MM.1S (cell line): Measurements from ENCODE around the gene ERBIN.
"Not testable (repeated sequence)": the region's sequence is repeated elsewhere in the genome, so short reads cannot be mapped to it uniquely, and the experiment has no call there.

Source experiments
- DNase-seq: peaks from one replicate; pipeline ENCODE4 v3.0.0-alpha.2; 2015
- H2AFZ ChIP-seq: fragments of 300-600 bp; sonication (generic); 2 replicates; pipeline ENCODE4 v1.6.0; 2016; ENCODE audit warnings: antibody characterized with exemption, low read length
- H3F3A ChIP-seq: fragments of 300-600 bp; sonication (generic); 2 replicates; pipeline ENCODE4 v1.6.1; 2016; ENCODE audit warnings: mild to moderate bottlenecking, antibody characterized with exemption, low read length, moderate library complexity, mixed read lengths; ENCODE audit not compliant: insufficient read depth
- H3K27ac ChIP-seq: fragments of 300-600 bp; sonication (generic); 2 replicates; pipeline ENCODE4 v1.5.1; 2016; ENCODE audit warnings: mild to moderate bottlenecking, low read length
- H3K27me3 ChIP-seq: fragments of 300-600 bp; sonication (generic); replicated peaks from 2 replicates; pipeline ENCODE4 v1.6.0; 2016; ENCODE audit warnings: low read length; ENCODE audit not compliant: insufficient read depth
- H3K36me3 ChIP-seq: fragments of 300-600 bp; sonication (generic); replicated peaks from 2 replicates; pipeline ENCODE4 v1.6.1; 2016; ENCODE audit warnings: mild to moderate bottlenecking, low read length, mixed read lengths; ENCODE audit not compliant: insufficient read depth
- H3K4me1 ChIP-seq: fragments of 300-600 bp; sonication (generic); 2 replicates; pipeline ENCODE4 v1.6.1; 2016; ENCODE audit warnings: low read length, mixed read lengths
- H3K4me2 ChIP-seq: fragments of 300-600 bp; sonication (generic); 2 replicates; pipeline ENCODE4 v1.6.0; 2016; ENCODE audit warnings: low read depth, low read length
- H3K4me3 ChIP-seq: fragments of 300-600 bp; sonication (generic); 2 replicates; pipeline ENCODE4 v1.5.1; 2016; ENCODE audit warnings: low read length, mixed read lengths
- H3K79me2 ChIP-seq: fragments of 300-600 bp; sonication (generic); 2 replicates; pipeline ENCODE4 v1.6.1; 2016; ENCODE audit warnings: mixed run types, low read length, mixed read lengths
- H3K9ac ChIP-seq: fragments of 300-600 bp; sonication (generic); 2 replicates; pipeline ENCODE4 v1.6.1; 2016; ENCODE audit warnings: low read length, mixed read lengths
- H3K9me2 ChIP-seq: fragments of 300-600 bp; sonication (generic); replicated peaks from 2 replicates; pipeline ENCODE4 v1.6.1; 2016; ENCODE audit warnings: mild to moderate bottlenecking, low read length, mixed read lengths; ENCODE audit not compliant: insufficient read depth
- H3K9me3 ChIP-seq: fragments of 300-600 bp; sonication (generic); replicated peaks from 2 replicates; pipeline ENCODE4 v1.6.1; 2016; ENCODE audit warnings: mild to moderate bottlenecking, low read length, mixed read lengths; ENCODE audit not compliant: insufficient read depth
- H4K20me1 ChIP-seq: fragments of 300-600 bp; sonication (generic); 2 replicates; pipeline ENCODE4 v1.6.1; 2016; ENCODE audit warnings: mild to moderate bottlenecking, low read length, moderate library complexity, mixed read lengths; ENCODE audit not compliant: insufficient read depth
- CTCF ChIP-seq: fragments of 300-600 bp; sonication (generic); IDR thresholded peaks from 2 replicates; pipeline ENCODE4 v1.5.1; 2016; ENCODE audit warnings: antibody characterized with exemption, low read length, mixed read lengths
- EZH2 ChIP-seq: fragments of 300-600 bp; sonication (generic); optimal IDR thresholded peaks from 2 replicates; pipeline ENCODE3; 2017; ENCODE audit warnings: low read depth, mild to moderate bottlenecking, antibody characterized with exemption, low read length, mixed read lengths
- EZH2phosphoT487 ChIP-seq: fragments of 300-600 bp; sonication (generic); IDR thresholded peaks from 2 replicates; pipeline ENCODE4 v1.6.1; 2018; ENCODE audit warnings: antibody characterized with exemption, low read length

ERBIN gene

DNA sequence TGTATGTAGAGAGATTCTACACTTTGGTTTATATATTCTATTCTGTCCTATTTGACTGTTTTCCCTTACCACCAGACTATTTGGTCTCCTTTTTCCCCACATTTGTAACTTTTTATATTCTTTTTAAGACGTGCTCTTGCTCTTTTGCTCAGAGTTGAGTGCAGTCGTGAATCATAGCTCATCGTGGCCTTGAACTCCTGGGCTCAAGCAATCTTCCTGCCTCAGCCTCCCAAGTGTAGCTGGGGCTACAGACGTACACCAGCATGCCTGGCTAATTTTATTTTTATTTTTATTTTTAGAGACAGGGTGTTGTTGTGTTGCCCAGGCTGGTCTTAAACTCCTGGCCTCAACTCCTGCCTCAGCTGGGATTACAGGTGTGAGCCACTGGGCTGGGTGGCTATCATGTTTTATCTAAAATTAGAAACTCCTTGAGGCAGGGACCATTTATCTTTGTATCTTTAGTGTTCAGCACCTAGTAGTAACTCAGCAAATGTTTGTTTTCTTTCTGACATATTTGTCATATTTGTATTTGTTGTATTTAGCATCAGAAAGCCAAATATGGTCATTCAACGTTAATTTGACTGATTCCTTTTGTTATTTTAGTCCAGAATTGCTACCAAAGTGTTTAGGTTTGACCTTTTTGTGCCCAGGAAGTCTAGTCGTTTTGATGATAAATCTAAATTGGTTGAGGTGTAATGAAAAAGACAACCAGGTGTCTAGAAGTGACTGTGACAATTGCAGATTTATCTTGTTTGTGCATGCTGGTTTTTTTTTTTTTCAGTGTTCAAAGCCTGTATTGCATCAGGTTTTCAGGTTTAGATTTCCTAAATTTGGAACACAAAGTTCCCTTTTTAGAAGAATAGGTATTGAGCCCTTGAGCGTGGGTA, 44.3 kb downstream of the ERBIN start:
- peak; percentile 41 for DNase-seq
- Histone ChIP-seq H3K9ac (peak overlapping the region; percentile 20; the same call in 1 of the 2 replicates), H3K4me1 (peaks cover 27% of the 10 kb centered on the region), H3K36me3 (no peaks in the 10 kb centered on the region), H2AFZ (no peak overlapping the region), H3F3A (peaks cover 28% of the 10 kb centered on the region), H3K9me3 (no peaks in the 10 kb centered on the region), H3K27me3 (no peaks in the 10 kb centered on the region), H3K27ac (peak overlapping the region; percentile 56; the same call in 1 of the 2 replicates), H4K20me1 (no peaks in the 10 kb centered on the region), H3K4me2 (peak overlapping the region; percentile 61), H3K79me2 (peaks cover 95% of the 10 kb centered on the region), H3K4me3 (peak overlapping the region; percentile 47), H3K9me2 (no peaks in the 10 kb centered on the region)
- TF ChIP-seq CTCF (no peak), EZH2phosphoT487 (no peak), EZH2 (no peak)

GRCh38 chr5:65971643-65972042, 45.3 kb downstream of the ERBIN start:
- Histone ChIP-seq H3K4me2 (no peak overlapping the region; the same call in 1 of the 2 replicates), H3K27ac (peak overlapping the region; percentile 56; the same call in 1 of the 2 replicates), H3K9ac (no peak overlapping the region), H3F3A (peaks cover 28% of the 10 kb centered on the region), H3K9me2 (no peaks in the 10 kb centered on the region), H3K36me3 (no peaks in the 10 kb centered on the region), H4K20me1 (no peaks in the 10 kb centered on the region), H3K9me3 (no peaks in the 10 kb centered on the region), H2AFZ (no peak overlapping the region), H3K4me3 (no peak overlapping the region), H3K4me1 (peaks cover 27% of the 10 kb centered on the region), H3K27me3 (no peaks in the 10 kb centered on the region), H3K79me2 (peaks cover 93% of the 10 kb centered on the region)
- TF ChIP-seq EZH2phosphoT487 (no peak), CTCF (no peak), EZH2 (no peak)
- no peak for DNase-seq

DNA sequence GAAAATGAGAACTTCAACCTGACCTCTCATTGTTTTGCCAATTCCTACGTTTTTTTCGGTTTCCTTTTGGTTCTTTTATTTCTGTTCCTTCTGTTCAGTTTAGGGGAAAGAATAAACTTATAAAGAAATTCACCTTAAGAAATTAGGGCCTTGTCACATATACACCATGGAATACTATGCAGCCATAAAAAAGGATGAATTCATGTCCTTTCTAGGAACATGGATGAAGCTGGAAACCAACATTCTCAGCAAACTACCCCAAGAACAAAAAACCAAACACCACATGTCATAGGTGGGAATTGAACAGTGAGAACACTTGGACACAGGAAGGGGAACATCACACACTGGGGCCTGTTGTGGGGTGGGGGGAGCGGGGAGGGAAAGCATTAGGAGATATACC, 46.5 kb downstream of the ERBIN start:
- Histone ChIP-seq H3K4me1 (peaks cover 27% of the 10 kb centered on the region), H3K79me2 (peaks cover 83% of the 10 kb centered on the region), H3F3A (peaks cover 28% of the 10 kb centered on the region)
- H3K27me3 ChIP-seq, H3K4me3 ChIP-seq, H3K36me3 ChIP-seq, H3K9me2 ChIP-seq, H3K27ac ChIP-seq, DNase-seq, H3K9me3 ChIP-seq, H4K20me1 ChIP-seq, H3K4me2 ChIP-seq, H3K9ac ChIP-seq, H2AFZ ChIP-seq: not testable (repeated sequence)

DNA sequence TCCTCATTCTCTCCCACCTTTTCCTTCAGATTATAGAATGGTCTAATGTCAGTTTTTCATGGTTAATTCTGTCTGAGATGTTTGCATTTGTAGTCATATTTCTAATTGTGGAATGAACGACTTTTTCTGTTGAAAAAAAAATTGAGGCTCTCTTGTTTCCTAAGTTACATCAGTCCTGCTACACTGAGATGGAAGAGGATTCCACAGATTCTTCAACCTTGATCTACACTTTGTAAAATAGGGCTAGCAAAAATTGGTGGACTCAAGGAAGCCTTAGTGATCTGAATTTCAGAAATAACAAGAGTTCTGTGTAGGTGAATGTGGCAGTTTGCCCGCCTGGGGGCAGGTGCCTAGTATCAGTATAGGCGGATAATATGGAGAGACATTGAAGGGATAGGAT, 51.9 kb downstream of the ERBIN start:
- Histone ChIP-seq H3K79me2 (peaks cover 83% of the 10 kb centered on the region), H3K4me1 (no peaks in the 10 kb centered on the region), H3K4me3 (no peak overlapping the region), H3K9ac (no peak overlapping the region), H3K9me3 (no peaks in the 10 kb centered on the region), H3K36me3 (no peaks in the 10 kb centered on the region), H2AFZ (no peak overlapping the region), H3K27me3 (no peaks in the 10 kb centered on the region), H3K27ac (no peak overlapping the region), H3K9me2 (no peaks in the 10 kb centered on the region), H4K20me1 (no peaks in the 10 kb centered on the region), H3F3A (no peaks in the 10 kb centered on the region; the same call in 1 of the 2 replicates), H3K4me2 (no peak overlapping the region)
- DNase-seq = no peak
- no peak for TF ChIP-seq EZH2phosphoT487
- no peak for TF ChIP-seq EZH2
- TF ChIP-seq CTCF = no peak
